ENCODE measurements around the gene MRPL14. TPM values are rescaled to one million over a fixed set of nuclear protein-coding genes. Genes with fewer than 3 reads are reported as not detected.

MRPL14 gene
- total RNA-seq (2014; rRNA removed; shearing (Covaris generic)): 136 and 145 TPM in 2 replicates

GRCh38 chr6:44127186-44128019 lies at the start of gene MRPL14, which contains the start of gene TMEM63B:
TSS of gene MRPL14 (minus strand) at chr6:44127452. CDS start at chr6:44116611, 10,841 bp downstream.
TSS of gene TMEM63B (plus strand) at chr6:44127554. CDS start at chr6:44134585, 7,031 bp downstream.
- peak; percentile 81 for DNase-seq (ENCODE audit: low spot score)

GRCh38 chr6:44176130-44176761 lies 49.0 kb upstream of the MRPL14 start:
- DNase-seq (ENCODE audit: low spot score): no peak

GRCh38 chr6:44172731-44173500 lies 45.7 kb upstream of the MRPL14 start:
- peak; percentile 62 for DNase-seq (ENCODE audit: low spot score)

GRCh38 chr6:44171899-44172546 lies 44.8 kb upstream of the MRPL14 start:
- DNase-seq (ENCODE audit: low spot score): no peak

- DNase-seq (ENCODE audit: low spot score): no peak
These were observed 42.8 kb upstream of the MRPL14 start for GRCh38 chr6:44169886-44170570.

GRCh38 chr6:44169154-44169553 lies 41.9 kb upstream of the MRPL14 start:
- no peak for DNase-seq (ENCODE audit: low spot score)

GRCh38 chr6:44167567-44167966 lies 40.3 kb upstream of the MRPL14 start:
- no peak for DNase-seq (ENCODE audit: low spot score)

- no peak for DNase-seq (ENCODE audit: low spot score)
These were observed 39.4 kb upstream of the MRPL14 start for GRCh38 chr6:44166591-44167184.

GRCh38 chr6:44166116-44166515 lies 38.9 kb upstream of the MRPL14 start:
- DNase-seq (ENCODE audit: low spot score): no peak

GRCh38 chr6:44162876-44163625 lies 35.8 kb upstream of the MRPL14 start:
- DNase-seq (ENCODE audit: low spot score): no peak

- DNase-seq (ENCODE audit: low spot score): no peak
These were observed 34.7 kb upstream of the MRPL14 start for GRCh38 chr6:44161997-44162338.

GRCh38 chr6:44158770-44159228 lies 31.5 kb upstream of the MRPL14 start, which contains the start of gene CAPN11:
TSS of gene CAPN11 (plus strand) at chr6:44158820. CDS start at chr6:44158849, 29 bp downstream.
- DNase-seq (ENCODE audit: low spot score): no peak

- no peak for DNase-seq (ENCODE audit: low spot score)
These were observed 29.9 kb upstream of the MRPL14 start for GRCh38 chr6:44157152-44157521.

GRCh38 chr6:44156494-44157151 lies 29.4 kb upstream of the MRPL14 start:
- no peak for DNase-seq (ENCODE audit: low spot score)

- DNase-seq (ENCODE audit: low spot score): no peak
These were observed 26.8 kb upstream of the MRPL14 start for GRCh38 chr6:44154067-44154466.

- DNase-seq (ENCODE audit: low spot score): no peak
These were observed 25.3 kb upstream of the MRPL14 start for GRCh38 chr6:44152533-44152932.

GRCh38 chr6:44152109-44152461 lies 24.8 kb upstream of the MRPL14 start:
- no peak for DNase-seq (ENCODE audit: low spot score)

GRCh38 chr6:44151348-44152108 lies 24.3 kb upstream of the MRPL14 start:
- DNase-seq (ENCODE audit: low spot score): no peak
